Peyer's patch (tissue), 4 donors: ENCODE results near the gene BEND7. TPM values are rescaled to one million over a fixed set of nuclear protein-coding genes. Genes with fewer than 3 reads are reported as not detected.

ENCODE experiments used
- DNase-seq, 3 donors: peaks; one replicate each; pipeline ENCODE4 v3.0.0-alpha.2; 2017 to 2019
- H3K27ac ChIP-seq, 4 donors: fragments of 200-600 bp; sonication (generic); one replicate each; pipeline ENCODE4 v1.5.1; 2016 to 2019
- H3K27me3 ChIP-seq, 2 donors: fragments of 200-600 bp; sonication (generic); one replicate each; pipeline ENCODE4 v1.5.1; 2019
- H3K36me3 ChIP-seq, 3 donors: fragments of 200-600 bp; sonication (generic); one replicate each; pipeline ENCODE4 v1.5.1; 2016 to 2019
- H3K4me1 ChIP-seq, 4 donors: fragments of 200-600 bp; sonication (generic); one replicate each; pipeline ENCODE4 v1.5.1; 2016 to 2019
- H3K4me3 ChIP-seq, 4 donors: fragments of 200-600 bp; sonication (generic); 1 replicate in 3 of 4; 2 replicates in 1 of 4; pipeline ENCODE4 v1.5.1; 2016 to 2019; ENCODE audit warnings: mild to moderate bottlenecking in 1 of 4
- H3K9me3 ChIP-seq, 4 donors: fragments of 200-600 bp; sonication (generic); one replicate each; pipeline ENCODE4 v1.5.1; 2016 to 2019; ENCODE audit warnings: mild to moderate bottlenecking in 1 of 4
- POLR2A ChIP-seq, 2 donors: fragments of 450-650 bp; IDR thresholded peaks; one replicate each; pipeline ENCODE4 v1.5.1; 2017; ENCODE audit warnings: antibody characterized with exemption in 2 of 2, mild to moderate bottlenecking in 2 of 2, moderate library complexity in 2 of 2
- total RNA-seq, 4 donors: library from RNA; depleted of rRNA; stranded (reverse); fragments of >200 nt; gene quantifications; one replicate each; pipeline ENCODE4 v1.1.0, GENCODE V29; 2016
- TF ChIP-seq, protein P1 (sequence below), 6 experiments: fragments of 450-650 bp in 4 of 6; fragments of 200-600 bp in 2 of 6; sonication (generic) in 1 of 6; IDR thresholded peaks; one replicate each; pipeline ENCODE4 v1.5.1; 2017 to 2019; ENCODE audit warnings: antibody characterized with exemption in 6 of 6, mild to moderate bottlenecking in 3 of 6, moderate library complexity in 1 of 6

BEND7 gene
- total RNA-seq, 4 donors from 2014 or later: 23.1 to 136 (median 97.8) TPM

DNA sequence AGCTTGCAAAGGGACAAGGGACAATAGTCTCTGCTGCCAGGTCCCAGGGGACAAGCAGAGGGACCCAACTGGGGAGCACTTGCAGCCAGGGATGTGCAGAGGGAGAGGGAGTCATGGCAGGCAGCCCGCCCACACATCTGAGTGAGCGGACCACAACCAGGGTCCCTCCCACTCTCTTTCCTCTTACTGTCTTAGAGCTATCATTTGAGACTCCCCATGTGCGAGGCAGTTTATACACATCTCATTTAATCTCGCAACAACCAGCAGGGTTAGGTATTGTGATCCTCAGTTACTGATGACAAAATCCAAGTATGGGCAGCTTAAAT, 70.2 kb downstream of the BEND7 start:
- DNase-seq: no peak
- no peak overlapping the region for H3K4me3 ChIP-seq
- H3K9me3 ChIP-seq: no peaks in the 10 kb centered on the region
- no peaks in the 10 kb centered on the region for H3K4me1 ChIP-seq
- H3K36me3 ChIP-seq: no peaks in the 10 kb centered on the region
- H3K27ac ChIP-seq: no peak overlapping the region
- H3K27me3 ChIP-seq: no peaks in the 10 kb centered on the region
- TF ChIP-seq, protein P1, sequence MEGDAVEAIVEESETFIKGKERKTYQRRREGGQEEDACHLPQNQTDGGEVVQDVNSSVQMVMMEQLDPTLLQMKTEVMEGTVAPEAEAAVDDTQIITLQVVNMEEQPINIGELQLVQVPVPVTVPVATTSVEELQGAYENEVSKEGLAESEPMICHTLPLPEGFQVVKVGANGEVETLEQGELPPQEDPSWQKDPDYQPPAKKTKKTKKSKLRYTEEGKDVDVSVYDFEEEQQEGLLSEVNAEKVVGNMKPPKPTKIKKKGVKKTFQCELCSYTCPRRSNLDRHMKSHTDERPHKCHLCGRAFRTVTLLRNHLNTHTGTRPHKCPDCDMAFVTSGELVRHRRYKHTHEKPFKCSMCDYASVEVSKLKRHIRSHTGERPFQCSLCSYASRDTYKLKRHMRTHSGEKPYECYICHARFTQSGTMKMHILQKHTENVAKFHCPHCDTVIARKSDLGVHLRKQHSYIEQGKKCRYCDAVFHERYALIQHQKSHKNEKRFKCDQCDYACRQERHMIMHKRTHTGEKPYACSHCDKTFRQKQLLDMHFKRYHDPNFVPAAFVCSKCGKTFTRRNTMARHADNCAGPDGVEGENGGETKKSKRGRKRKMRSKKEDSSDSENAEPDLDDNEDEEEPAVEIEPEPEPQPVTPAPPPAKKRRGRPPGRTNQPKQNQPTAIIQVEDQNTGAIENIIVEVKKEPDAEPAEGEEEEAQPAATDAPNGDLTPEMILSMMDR (IDR thresholded peaks at IDR 0.05): no peak
- no peak for TF ChIP-seq POLR2A (IDR thresholded peaks at IDR 0.05)

DNA sequence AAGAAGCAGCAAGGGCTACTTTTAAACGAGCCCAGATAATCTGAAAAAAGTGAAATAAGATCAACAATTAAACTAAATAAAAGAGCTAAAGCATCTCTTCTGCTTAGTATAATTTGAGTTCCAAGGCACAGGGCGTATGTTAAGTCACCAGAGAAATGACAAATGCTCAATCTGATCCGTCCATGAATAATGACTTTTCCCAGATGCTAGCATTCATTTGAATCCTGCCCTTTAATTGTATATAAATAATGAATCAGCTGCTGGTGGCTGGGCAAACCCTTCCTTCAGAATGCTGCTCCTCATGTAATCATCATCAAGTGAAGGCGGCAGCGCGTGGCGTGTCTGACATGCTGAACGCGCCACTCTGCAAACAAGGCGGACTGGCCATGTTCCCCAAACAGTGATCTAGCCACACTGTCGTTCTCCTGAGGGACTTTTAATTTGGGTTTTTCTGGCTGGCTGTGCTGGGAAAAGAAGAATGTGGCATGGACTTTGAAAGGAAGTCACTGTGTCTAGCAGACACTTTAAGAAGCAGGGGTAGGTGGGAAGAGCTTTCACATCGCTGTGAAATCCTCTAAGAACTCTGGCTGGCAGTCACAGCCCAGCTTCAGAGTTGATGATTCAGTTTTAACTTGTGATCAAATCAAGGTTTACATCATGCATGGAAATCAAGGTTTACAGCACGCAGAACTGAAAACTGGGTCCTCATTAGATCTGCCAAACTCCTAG, 70.7 kb downstream of the BEND7 start:
- no peaks in the 10 kb centered on the region for H3K9me3 ChIP-seq
- no peaks in the 10 kb centered on the region for H3K27me3 ChIP-seq
- no peaks in the 10 kb centered on the region for H3K4me1 ChIP-seq
- H3K36me3 ChIP-seq: no peaks in the 10 kb centered on the region
- TF ChIP-seq, protein P1 (IDR thresholded peaks at IDR 0.05): no peak
- no peak for TF ChIP-seq POLR2A (IDR thresholded peaks at IDR 0.05)
- no peak for DNase-seq
- no peak overlapping the region for H3K27ac ChIP-seq
- H3K4me3 ChIP-seq: no peak overlapping the region

DNA sequence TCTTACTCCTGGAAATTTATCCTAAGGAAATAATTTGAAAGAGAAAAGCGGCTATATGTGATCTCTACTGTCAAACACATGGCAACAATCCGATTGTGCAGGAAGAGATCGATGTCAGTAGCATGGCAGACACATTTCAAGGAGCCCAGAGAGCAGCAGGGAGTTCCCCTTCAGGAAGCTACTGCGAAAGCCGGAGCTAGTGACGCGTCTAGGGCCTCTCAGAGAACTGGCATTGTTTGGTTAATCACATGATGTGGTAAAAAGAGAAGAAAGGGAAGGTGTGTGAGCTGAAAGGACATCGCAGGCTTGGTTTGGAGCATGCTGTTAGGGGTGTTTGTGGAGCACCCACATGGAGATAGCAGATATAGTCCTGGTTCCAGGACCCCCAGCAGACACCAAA, 74.9 kb downstream of the BEND7 start:
- no peak for TF ChIP-seq POLR2A (IDR thresholded peaks at IDR 0.05)
- TF ChIP-seq, protein P1 (IDR thresholded peaks at IDR 0.05): no peak
- Histone ChIP-seq H3K4me3 (no peak overlapping the region), H3K27ac (no peak overlapping the region), H3K36me3 (no peaks in the 10 kb centered on the region), H3K9me3 (no peaks in the 10 kb centered on the region), H3K27me3 (no peaks in the 10 kb centered on the region), H3K4me1 (no peaks in the 10 kb centered on the region)
- no peak for DNase-seq

DNA sequence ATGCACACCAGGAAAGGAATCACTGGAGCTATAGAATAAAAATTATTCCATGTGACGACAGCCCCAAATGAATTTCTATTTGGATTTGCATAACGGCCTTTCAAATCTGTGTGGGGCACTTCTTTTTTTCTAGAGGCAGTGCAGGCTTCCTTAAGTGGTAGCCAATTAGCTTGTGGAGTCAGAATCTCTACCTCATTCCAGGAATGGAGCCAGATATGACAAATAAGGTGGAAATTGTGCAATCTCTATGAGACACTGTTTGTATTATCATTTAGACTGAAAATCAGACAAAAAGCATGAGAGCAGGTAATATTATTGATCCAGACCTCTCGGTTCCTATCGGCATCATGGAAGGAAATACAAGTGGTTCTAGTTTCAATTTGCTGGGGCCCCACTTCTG, 78.7 kb downstream of the BEND7 start:
- Histone ChIP-seq H3K36me3 (peaks cover 0 to 21% (median 0%) of the 10 kb centered on the region in 3 donors), H3K9me3 (no peaks in the 10 kb centered on the region), H3K27me3 (no peaks in the 10 kb centered on the region), H3K4me3 (no peak overlapping the region), H3K27ac (no peak overlapping the region), H3K4me1 (no peaks in the 10 kb centered on the region)
- DNase-seq: no peak
- no peak for TF ChIP-seq POLR2A (IDR thresholded peaks at IDR 0.05)
- TF ChIP-seq, protein P1 (IDR thresholded peaks at IDR 0.05): no peak

DNA sequence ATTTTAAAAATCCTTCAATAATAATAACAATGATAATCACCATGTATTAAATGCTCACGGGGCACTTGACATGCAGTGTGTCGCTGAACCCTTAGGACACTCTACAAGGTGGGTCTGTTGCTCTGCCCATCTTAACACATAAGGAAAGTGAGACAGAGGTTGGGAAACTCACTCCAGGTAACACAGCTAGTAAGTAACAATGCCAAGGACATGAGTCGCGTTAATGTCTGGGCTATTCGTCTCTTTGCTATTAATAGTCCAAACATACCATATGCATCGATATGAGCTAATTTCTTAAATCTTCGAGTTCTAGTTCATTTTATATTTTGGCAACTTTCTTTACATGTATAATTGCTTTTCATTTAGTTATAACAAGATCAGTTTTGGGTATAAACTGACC, 79.5 kb downstream of the BEND7 start:
- Histone ChIP-seq H3K4me3 (no peak overlapping the region), H3K4me1 (no peaks in the 10 kb centered on the region), H3K36me3 (peaks cover 0 to 21% (median 0%) of the 10 kb centered on the region in 3 donors), H3K27me3 (no peaks in the 10 kb centered on the region), H3K27ac (no peak overlapping the region), H3K9me3 (no peaks in the 10 kb centered on the region)
- no peak for DNase-seq
- TF ChIP-seq POLR2A (IDR thresholded peaks at IDR 0.05): no peak
- TF ChIP-seq, protein P1 (IDR thresholded peaks at IDR 0.05): no peak
